ENCODE data around the gene OAT.
"Not testable (repeated sequence)": the region's sequence is repeated elsewhere in the genome, so short reads cannot be mapped to it uniquely, and the experiment has no call there.

The OAT gene

DNA sequence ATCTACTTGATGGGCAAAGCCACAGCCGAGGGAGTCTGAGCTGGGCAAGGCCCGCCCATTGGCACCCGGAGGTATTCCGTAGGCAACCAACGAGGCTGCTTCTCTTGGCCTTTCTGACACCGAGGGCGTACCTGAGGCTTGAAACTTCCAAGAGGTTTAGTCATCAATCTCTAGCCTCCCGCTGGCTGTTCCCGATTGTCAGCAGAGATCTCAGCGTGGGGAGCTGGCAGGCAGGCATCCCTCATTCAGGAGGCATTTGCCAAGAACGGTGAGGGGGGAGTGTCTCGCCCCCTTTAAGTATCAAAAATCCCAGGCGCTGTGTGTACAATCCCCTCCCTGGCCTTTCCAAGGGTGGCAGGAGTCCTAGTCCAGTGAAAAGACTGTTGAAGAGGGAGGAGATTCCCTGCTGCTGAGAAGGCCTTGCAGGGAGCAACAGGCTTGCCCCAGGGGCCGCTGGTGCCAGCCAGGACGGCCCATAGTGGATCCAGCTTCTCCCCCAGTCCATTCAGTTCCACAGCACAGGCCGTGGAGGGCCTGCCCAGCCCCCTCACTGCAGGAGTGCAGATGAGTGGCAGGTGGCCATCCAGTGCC is 39.7 kb downstream of the OAT start:
- no peak for DNase-seq (ENCODE audit: low read depth in 2 of 2)

DNA sequence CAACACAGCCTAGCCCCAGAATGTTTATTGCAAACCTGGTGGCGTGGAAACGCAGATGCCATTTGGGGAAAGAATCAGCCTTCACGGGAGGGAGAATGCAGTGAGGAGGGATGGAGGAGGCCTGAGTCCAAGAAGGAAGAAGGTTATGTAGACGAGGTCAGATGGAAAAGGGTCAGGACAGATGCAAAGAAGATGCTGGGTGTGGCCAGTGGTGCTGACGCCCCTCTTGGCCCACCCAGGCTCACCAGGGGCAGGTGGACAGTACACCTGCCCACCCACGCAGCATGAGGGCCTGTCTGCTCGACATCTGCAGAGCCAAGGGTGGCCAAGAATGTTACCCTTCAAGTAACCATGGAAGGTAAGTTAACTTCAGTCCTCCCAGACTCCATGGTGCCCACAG is 40.5 kb downstream of the OAT start:
- no peak for DNase-seq (ENCODE audit: low read depth in 2 of 2)

DNA sequence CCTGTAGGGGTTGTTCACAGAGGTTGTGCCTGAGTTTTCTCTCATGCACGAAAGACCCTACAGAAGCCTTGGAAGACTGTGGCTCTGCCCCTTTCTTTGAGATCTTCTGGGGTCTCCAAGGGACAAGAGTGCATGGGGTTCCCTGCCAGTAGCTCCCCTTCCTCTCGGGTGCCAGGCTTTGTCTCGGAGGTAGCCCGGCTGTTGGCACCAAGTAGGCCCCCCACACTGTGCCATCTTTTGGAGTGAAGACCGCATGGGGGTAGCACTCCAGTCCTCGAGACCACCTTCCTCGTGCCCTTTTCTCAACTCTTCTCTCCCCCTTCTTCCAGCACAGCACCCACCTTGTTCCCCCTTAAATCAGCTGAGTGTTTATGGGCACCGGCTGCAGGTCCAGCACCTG is 41.6 kb downstream of the OAT start:
- DNase-seq (ENCODE audit: low read depth in 2 of 2), result no peak

DNA sequence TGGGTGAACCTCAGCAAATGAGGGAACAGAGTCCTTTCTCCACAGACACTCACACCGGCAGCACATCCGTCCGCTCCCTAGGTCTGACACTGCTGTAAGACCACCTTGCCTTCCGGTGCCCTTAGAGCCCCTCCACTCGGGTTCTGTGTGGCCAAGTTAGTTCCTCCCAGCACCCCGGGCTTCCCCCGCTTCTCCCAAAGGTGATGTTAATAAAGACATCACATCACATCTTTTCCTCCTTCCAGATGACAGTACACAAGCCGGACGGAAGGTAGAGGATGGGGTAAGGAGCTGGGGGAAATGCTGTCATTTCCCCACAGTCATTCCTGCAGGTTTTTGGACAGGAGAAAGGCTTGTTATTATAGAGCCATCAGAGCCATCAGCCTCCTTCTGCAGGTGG is 42.3 kb downstream of the OAT start:
- DNase-seq (ENCODE audit: low read depth in 2 of 2), result no peak

DNA sequence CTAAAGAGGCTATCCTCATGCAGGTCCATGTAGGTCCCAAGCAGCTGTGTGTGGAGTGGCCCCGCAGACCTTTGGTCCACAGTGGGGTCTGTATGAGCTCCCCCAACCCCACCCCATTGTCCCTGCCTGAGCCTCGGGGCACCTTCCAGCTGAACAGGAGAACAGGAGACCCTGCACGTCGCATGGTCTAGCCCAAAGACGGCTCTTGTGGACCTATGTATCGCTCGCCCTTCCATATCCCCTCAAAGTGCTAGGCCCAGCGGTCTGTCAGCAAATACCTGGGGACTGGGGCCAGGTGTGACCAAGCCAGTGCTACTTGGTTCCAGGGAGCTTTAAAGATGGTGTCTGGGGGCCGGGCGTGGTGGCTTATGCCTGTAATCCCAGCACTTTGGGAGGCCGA is 43.0 kb downstream of the OAT start:
- DNase-seq (ENCODE audit: low read depth in 2 of 2), result no peak

DNA sequence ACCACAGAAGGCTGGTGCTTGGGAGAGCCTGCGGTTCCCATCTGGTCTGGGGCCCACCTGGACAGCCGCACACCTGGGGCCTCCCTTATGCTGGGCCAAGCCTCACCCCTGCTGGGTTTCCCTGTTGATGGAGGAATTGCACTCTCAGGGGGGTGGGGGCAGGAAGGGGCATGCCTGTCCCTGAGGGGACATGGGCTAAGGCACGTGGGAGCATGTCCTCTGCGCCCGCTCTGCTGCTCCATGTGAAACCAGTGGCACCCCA is 43.4 kb downstream of the OAT start:
- no peak for DNase-seq (ENCODE audit: low read depth in 2 of 2)

DNA sequence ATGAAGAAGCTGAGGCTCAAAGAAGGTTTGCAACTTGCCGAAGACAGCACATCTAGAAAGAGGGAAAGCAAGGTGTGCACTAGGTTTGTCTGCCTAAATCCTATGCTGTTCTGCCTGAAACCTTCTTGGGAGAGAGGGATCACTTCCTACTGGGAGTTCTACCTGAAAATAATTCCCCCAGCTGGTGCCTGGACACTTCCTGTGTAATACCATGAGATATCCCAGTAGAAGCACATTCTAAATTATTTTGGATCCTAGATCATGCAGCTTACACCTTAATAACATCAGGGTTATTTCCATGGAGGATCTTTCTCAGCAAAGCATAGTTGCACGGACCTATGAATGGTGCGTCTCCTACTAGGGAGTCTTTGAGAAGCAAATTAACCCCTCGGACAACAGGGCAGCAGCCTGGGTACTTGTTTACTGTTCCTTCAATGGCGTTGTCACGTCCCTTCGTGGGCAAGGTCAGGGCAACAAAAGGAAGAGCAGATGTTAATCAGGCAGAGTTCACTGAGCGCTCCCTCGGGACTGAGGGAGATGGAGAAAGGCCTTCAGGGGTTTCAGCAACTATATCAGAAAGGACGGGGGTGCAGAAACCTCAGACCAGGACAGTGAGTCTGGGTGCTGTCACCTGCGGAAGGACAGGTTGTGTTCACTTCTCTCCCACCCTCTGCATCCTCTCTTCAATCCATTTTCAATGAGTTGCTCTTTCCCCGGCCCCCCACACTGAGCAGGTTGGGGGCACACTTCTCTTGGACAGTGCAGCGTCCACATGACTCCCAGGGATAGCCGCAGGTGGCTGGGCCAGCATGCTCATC is 44.0 kb downstream of the OAT start:
- no peak for DNase-seq (ENCODE audit: low read depth in 2 of 2)

DNA sequence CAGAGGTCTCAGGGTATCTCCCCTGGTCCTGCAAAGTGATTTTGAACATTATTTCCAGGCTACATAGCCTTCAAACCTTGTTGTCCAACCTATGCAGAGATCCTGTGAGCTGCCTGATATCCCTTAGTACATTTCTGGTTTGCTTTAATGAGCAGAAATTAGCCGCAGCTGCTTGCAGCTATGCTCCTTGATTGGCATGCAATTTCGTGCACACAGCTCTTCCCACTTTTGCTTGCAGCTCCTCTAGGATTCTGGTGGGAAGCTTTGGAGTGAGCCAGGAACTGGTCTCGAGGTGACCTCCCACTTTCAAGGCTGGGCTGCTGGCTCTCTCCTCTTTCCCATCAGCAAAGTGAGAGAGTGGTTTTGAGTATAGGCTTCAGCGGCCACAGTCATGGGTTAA is 45.8 kb downstream of the OAT start:
- DNase-seq (ENCODE audit: low read depth in 2 of 2), result no peak

DNA sequence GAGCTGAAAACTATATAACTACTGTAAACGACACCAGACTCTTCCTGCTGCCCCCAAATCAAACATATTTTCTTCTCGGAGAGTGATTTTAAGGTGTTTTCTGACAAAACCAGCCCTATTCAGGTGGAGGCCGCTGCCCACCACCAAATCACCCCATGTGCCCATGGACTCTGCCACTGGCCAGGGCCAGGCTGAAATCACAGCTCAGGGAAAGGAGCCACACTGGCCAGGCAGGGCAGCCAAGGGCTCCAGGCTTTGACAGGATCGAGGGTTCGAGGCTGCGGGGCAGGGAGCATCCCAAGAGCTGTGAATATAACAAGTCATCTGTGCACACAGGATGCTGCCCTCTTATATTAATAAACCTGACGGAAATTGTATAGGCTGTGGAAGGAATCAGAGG is 48.3 kb downstream of the OAT start:
- DNase-seq (ENCODE audit: low read depth in 2 of 2), result no peak

DNA sequence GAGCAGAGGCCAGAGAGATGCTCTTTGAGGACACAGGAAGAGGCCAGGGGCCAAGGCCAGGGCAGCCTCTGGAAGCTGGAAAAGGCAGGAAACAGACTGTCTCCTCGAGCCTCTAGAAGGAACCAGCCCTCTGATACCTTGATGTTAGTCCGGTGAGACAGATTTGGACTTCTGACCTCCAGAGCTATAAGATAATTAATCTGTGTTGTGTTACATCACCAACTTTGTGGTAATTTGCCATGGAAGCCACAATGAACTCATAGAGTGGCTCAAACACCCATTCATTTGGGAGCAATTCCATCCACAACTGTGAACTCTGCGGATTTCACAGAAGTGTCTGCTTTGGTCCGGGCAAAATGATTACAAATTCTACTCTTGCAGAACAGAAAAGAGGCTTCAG is 48.7 kb downstream of the OAT start:
- no peak for DNase-seq (ENCODE audit: low read depth in 2 of 2)

DNA sequence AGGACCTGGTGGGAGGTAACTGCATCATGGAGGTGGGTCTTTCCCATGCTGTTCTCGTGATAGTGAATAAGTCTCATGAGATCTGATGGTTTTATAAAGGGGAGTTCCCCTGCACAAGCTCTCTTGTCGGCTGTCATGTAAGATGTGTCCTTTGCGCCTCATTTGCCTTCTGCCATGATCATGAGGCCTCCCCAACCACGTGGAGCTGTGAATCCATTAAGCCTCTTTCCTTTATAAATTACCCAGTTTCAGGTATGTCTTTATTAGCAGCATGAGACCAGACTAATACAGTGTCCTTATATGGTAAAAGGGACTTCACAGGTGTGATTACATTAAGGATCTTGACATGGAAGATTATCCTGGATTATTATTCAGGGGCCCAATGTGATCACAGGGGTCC is 49.2 kb downstream of the OAT start:
- not testable (repeated sequence) for DNase-seq (ENCODE audit: low read depth in 2 of 2)

DNA sequence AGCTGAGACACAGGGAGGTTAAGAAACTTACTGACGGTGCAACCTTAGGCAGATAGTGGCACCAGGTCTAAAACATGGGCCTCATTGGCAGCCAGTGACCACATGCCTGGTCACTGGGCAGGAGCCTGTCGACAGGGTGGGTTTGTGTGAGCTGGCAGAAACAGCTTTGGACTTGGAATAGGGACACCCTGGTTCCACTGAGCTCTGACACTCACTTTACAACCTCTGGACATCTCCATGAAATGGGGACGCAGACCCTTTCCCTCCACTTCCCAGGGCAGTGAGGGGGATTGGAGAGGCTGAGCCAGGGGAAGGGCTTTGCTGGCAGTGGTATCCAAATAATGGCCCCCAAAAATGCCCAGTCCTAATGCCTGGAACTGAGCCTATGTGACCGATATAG is 49.7 kb downstream of the OAT start:
- DNase-seq (ENCODE audit: low read depth in 2 of 2), result no peak

DNA sequence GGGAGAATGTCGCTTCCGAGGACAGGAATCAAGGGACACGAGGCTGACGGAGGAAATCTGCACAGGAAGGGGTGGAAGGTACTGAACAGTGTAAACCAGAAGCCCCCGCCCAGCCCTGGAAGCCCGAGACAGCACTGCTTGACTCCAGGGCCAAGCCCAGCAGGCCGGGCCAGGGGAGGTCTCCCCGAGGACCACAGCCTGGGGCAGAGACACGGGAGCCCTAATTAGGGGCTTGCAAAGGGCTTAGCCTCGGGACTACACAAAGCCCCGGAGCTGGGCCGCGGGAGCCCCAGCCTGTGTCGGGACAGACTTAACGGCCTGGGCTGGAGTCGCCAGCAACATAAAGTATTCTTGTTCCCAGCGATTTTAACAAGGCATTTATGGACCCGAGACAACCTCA is 50.8 kb downstream of the OAT start:
- DNase-seq (ENCODE audit: low read depth in 2 of 2), result no peak

DNA sequence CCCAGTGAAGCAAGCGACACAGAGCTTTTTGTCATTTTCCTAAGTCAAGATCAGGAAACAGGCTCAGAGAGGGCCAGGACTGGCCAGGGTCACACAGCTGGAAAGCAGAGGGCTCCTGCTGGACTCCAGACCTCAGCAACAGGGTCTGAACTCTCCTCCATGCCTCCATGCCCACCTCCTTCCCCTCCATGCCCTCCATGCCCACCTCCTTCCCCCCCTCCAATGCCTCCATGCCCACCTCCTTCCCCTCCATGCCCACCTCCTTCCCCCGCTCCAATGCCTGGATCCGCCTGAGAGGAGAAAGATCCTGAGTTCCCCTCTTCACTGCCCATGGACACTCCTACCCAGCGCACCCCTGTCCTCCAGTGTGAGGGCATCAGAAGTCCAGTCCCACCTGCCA is 51.3 kb downstream of the OAT start:
- DNase-seq (ENCODE audit: low read depth in 2 of 2), result no peak

DNA sequence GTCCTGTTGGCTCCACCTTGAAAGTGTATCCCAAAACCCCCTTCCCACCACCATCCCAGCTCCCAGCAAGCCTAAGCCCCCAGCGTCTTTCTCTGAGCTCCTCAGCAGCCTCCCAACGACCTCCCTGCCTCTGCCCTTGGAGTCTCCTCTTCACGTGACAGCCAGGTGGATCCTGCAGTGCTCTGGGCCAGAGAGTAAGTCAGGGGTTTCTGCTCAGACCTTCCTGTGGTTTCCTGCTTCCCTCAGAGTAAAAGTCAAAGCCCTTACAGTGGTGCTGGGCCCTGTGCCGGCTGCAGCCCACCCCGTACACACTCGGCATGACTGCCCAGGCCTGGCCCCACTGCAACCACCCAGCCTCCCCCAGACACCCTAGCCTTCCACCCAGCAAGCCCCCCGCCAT is 51.9 kb downstream of the OAT start:
- DNase-seq (ENCODE audit: low read depth in 2 of 2), result no peak

DNA sequence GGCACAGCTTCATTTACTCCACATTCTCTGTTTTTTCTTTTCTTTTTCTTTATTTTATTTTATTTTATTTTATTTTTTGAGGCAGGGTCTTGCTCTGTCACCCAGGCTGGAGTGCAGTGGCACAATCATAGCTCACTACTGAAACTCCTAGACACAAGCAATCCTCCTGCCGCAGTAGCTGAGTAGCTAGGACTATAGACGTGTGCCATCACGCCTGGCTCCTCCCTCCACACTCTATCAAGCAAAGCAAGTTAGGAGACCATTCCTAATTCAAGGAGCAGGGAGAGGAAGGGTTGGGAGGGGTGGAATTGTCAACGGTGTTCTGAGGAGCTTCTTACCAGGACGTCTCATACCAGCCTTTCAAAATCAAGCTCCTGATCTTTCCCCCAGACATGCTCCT is 52.4 kb downstream of the OAT start:
- DNase-seq (ENCODE audit: low read depth in 2 of 2), result no peak

DNA sequence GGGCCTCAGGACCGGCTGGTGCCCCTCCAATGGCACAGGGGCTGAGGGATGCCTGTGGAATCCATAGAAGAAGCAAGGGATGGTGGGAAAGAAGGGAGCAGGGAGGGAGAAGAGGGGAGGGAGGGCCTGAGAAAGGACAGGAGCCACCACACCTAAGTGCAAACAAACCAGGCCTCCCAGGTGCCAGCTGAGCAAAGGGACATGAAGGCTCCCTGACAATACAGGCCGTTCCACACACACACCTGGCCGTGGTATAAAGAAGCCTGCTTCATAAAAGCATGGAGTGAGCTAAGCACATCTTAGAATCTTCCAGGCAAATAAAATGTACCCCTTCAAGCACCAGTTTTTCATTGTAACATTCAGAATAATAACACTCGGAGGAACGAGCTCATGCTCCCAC is 54.0 kb downstream of the OAT start:
- no peak for DNase-seq (ENCODE audit: low read depth in 2 of 2)

DNA sequence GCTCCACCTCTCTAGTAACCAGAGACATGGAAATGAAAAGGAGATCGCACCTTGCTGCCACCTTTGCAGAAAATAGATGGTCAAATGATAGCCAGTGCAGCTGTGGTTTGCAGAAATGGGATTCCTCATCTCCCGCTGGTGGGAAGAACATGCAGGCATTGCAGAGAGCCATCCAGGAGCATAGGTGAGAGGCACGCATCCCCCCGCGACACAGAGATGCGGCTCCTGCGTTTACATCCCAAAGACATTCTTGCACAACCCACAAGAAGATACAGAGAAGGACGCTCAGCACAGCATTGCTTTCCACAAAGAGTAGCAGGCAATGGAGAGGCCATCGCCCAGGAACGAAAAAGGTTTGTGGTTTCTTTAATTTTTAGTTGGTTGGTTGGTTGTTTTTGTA is 56.2 kb downstream of the OAT start:
- DNase-seq (ENCODE audit: low read depth in 2 of 2), result no peak

DNA sequence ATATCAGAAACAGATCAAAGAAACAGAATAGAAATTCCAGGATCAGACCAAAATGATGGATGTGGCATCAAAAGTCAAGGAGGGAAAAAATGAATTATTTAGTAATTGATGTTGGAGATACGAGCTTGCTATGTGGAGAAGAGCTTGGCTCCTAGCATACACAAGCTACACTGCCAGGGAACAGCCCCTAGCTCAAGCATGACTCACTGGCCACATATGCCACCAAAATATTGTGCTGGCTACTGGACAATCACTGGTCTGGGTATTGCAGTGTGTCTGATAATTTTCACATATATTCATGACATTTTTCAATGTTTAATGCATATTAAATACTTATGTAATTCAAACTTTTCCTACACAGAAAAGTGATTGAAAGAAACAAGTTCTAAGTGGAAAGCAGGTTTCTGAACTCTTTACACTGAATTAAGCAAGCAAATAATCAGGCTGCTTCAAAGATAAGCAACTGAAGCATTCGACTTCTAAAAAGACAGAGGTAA is 59.3 kb downstream of the OAT start:
- DNase-seq (ENCODE audit: low read depth in 2 of 2), result no peak

DNA sequence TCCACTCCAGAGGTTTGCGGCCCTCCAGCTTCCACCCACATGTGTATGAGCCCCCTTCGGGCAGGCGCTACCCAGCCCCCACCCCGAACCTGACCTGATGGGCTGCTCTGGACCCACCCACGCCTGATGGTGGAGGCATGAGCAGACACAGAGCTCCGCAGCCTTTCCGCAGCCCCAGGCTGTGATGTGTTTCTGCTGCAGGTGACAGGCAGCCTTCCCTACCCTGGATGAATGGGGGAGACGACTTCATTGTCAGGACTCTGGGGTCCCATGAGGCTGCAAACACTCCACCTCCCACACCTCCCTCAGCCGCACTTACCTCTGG is 61.2 kb downstream of the OAT start:
- no peak for DNase-seq (ENCODE audit: low read depth in 2 of 2)

DNA sequence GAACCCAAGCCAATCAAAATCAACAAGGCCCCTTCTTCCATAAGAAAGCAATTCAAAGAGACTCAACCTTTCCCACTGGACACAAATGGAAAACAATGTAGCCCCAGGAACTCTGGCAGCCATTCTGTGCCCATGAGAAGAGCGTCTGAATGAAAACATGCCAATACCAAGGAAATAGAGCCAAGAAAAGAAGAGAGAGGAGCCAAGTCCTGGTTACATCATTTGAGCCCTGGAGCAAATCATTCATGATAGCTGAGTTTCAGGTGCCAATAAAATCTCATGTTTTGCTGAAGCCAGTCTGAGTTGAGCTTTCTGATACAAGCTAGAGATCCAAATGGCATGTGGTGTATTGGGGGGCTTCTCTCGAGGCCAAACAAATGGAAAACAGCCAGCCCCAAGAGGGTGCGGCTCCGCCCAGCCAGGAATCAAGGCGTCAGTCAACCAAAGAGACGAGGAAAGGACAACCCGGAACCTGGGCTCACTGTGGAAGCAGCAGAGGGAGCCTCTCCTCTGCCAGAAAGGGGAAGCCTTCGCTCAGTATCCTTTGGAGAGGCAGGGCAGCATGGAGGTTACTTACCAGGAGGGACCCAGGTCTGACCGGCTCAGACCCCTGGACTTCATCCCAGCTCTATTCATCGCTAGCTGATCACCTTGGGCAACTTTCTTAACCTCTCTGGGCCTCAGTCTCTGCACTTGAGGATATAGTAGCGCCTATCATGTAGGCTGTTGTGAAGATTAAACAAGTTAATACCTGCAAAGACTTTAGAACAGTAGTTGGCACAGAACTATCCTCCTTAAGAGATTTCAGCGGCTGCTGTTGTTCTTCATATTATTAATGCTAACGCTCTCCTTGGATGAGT is 61.8 kb downstream of the OAT start:
- DNase-seq (ENCODE audit: low read depth in 2 of 2), result no peak

DNA sequence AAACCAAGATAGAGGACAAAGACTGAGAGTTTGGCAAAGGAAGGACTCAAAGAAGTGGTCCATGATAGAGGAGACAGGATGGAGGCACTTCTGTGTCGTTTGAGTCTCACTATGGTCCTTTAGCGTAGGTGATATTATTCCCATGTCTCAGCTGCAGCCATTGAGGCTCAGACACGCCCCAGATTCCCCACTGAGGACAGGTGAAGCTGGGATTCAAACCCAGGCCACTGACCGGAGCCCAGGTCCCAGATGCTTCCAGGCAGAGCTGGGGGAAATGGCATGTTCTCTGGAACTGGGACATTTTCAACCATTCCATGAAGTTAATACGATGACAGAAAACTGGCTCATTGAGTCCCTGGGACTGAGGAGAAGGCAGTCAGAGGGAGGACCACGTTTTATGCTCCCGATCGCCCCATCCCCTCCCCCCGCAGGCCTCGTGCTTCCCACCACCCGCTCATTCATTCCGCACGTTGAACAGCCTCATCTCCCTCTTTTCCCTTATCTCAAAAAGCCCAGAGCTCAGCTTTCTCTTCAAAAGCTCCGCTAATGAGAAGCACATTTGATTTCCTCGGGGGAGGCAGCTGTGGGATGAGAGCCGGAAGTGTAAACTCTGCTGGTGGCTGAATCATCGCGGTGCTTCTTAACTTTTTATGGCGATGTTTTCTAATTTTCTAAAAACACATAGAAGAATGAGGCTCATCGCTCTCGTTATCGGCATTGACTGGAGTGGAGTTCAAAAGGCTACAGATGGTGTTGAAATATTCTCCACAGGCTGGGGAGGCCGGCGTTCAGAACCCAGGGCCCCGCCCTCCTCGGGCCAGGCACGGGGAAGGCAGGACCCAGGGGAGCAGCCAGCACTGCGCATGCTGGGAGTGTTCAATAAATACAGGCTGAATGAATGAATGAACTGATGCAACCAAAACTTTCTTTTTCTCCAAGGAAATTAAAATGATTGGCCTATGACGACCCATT is 64.0 kb downstream of the OAT start:
- no peak for DNase-seq (ENCODE audit: low read depth in 2 of 2)

All from stimulated activated CD8-positive, alpha-beta memory T cell treated with anti-CD3 and anti-CD28 coated beads, Interleukin-15, amount 100 ng/mL, for 4 hours (primary cell).